ENCODE results near the gene APH1B.

Gene APH1B

DNA sequence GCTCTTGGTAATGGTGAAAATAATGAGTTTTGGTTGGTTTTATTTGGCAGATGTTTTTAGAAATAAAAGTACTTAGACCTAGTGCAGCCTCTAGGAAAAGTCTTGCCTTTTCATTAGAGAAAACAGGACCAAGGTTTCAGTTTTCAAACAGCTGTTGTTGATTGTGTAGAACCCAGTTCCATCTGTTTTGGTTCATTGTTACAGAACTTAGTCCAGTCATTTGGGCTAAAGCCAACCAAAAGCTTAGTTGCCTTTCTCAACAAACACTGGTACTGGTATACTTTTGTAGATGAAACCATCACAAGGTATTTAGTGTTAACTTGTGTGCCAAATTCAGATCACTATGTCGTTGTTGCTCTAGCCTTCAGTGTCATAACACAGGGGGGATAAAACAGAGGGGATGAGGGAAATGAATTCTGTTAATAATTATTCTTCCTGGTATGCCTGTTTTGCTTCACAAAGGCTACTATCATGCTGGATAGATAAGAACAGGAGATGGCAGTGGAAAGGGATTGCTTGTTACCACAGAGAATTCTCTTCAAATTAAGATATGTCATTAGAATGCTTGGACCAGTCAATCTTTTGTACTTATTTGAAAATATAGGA lies 12.6 kb upstream of the APH1B start:
- TF ChIP-seq, protein P1, sequence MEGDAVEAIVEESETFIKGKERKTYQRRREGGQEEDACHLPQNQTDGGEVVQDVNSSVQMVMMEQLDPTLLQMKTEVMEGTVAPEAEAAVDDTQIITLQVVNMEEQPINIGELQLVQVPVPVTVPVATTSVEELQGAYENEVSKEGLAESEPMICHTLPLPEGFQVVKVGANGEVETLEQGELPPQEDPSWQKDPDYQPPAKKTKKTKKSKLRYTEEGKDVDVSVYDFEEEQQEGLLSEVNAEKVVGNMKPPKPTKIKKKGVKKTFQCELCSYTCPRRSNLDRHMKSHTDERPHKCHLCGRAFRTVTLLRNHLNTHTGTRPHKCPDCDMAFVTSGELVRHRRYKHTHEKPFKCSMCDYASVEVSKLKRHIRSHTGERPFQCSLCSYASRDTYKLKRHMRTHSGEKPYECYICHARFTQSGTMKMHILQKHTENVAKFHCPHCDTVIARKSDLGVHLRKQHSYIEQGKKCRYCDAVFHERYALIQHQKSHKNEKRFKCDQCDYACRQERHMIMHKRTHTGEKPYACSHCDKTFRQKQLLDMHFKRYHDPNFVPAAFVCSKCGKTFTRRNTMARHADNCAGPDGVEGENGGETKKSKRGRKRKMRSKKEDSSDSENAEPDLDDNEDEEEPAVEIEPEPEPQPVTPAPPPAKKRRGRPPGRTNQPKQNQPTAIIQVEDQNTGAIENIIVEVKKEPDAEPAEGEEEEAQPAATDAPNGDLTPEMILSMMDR (conservative IDR thresholded peaks at IDR 0.05; ENCODE audit: low read depth, low read length): no peak
- H3K9ac ChIP-seq: no peak overlapping the region
- H2AFZ ChIP-seq (ENCODE audit: low read depth): no peak overlapping the region
- no peaks in the 10 kb centered on the region for H4K20me1 ChIP-seq (ENCODE audit: insufficient read depth)
- H3K27me3 ChIP-seq (ENCODE audit: insufficient read depth, low read depth): no peaks in the 10 kb centered on the region
- H3K36me3 ChIP-seq (ENCODE audit: insufficient read depth): no peaks in the 10 kb centered on the region
- H3K4me1 ChIP-seq (ENCODE audit: low read depth, poor library complexity, severe bottlenecking): no peaks in the 10 kb centered on the region
- H3K4me3 ChIP-seq (IDR thresholded peaks at IDR 0.05; ENCODE audit: insufficient read depth, low read depth, low read length): no peak overlapping the region
- no peak overlapping the region for H3K27ac ChIP-seq
- no peaks in the 10 kb centered on the region for H3K79me2 ChIP-seq (ENCODE audit: insufficient read depth, low read depth)
- no peak overlapping the region for H3K4me2 ChIP-seq

DNA sequence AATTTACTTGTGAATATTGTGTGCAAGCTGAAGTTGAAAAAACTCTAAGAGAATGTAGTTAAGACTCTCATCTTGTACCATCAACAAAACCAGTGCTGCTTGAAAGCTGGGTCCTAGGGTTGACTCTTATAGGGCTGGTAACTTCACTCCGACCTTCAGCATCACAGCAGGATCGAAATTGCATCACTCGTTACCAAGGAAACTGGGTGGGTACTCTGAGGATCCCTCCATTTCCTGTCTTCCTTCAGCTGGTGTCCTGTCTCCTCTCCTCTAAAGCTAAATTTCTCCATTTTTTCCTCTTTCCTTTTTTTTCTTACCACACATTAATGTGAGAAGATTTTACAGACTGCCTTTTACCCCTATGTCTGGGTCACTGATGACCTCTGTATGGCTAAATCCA lies 3.0 kb upstream of the APH1B start:
- Histone ChIP-seq H2AFZ (ENCODE audit: low read depth) (no peak overlapping the region), H3K79me2 (ENCODE audit: insufficient read depth, low read depth) (no peaks in the 10 kb centered on the region), H3K4me1 (ENCODE audit: low read depth, poor library complexity, severe bottlenecking) (peaks cover 5% of the 10 kb centered on the region), H3K27ac (no peak overlapping the region), H3K27me3 (ENCODE audit: insufficient read depth, low read depth) (no peaks in the 10 kb centered on the region), H4K20me1 (ENCODE audit: insufficient read depth) (no peaks in the 10 kb centered on the region), H3K9ac (no peak overlapping the region), H3K4me2 (no peak overlapping the region), H3K4me3 (IDR thresholded peaks at IDR 0.05; ENCODE audit: insufficient read depth, low read depth, low read length) (no peak overlapping the region), H3K36me3 (ENCODE audit: insufficient read depth) (no peaks in the 10 kb centered on the region)
- TF ChIP-seq, protein P1 (conservative IDR thresholded peaks at IDR 0.05; ENCODE audit: low read depth, low read length): no peak

DNA sequence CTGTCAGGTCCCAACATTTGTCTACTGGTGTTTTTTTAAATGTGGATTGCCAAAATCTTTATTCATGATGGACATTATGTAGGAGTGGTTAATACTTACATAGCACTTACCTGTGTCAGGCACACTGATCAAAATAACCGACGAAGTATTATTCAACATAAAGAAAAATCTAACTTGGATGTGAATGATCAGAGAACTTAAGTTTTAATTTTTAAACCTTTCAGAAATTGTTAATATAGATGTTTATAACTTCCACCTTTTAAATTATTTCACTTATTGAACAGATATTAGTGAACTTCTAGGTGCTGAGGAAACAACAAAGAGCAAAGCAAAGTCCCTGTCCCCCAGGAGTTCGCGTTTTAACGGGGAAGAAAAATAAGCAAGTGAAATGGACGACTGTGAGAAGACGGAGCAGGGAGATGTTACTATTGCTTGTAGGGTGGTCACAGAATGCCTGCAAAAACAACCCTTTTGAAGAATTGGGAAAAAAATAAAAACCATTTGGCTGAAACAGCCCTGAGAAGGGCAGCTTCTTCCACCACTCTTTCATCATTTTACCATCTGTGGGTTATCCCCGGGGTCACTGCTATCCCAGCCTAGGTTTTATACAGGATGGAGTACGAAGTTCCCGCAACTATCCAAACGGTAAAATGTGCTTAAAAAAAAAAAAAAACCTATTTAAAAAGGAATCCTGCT lies 915 bp upstream of the APH1B start:
- Histone ChIP-seq H3K9ac (peak overlapping the region; percentile 78; the same call in 1 of the 2 replicates), H4K20me1 (ENCODE audit: insufficient read depth) (no peaks in the 10 kb centered on the region), H3K79me2 (ENCODE audit: insufficient read depth, low read depth) (no peaks in the 10 kb centered on the region), H3K27ac (no peak overlapping the region), H3K27me3 (ENCODE audit: insufficient read depth, low read depth) (no peaks in the 10 kb centered on the region), H3K4me2 (peak overlapping the region; percentile 52), H2AFZ (ENCODE audit: low read depth) (peak overlapping the region; percentile 90), H3K4me3 (IDR thresholded peaks at IDR 0.05; ENCODE audit: insufficient read depth, low read depth, low read length) (no peak overlapping the region), H3K4me1 (ENCODE audit: low read depth, poor library complexity, severe bottlenecking) (peaks cover 5% of the 10 kb centered on the region), H3K36me3 (ENCODE audit: insufficient read depth) (no peaks in the 10 kb centered on the region)
- TF ChIP-seq, protein P1 (conservative IDR thresholded peaks at IDR 0.05; ENCODE audit: low read depth, low read length): no peak

DNA sequence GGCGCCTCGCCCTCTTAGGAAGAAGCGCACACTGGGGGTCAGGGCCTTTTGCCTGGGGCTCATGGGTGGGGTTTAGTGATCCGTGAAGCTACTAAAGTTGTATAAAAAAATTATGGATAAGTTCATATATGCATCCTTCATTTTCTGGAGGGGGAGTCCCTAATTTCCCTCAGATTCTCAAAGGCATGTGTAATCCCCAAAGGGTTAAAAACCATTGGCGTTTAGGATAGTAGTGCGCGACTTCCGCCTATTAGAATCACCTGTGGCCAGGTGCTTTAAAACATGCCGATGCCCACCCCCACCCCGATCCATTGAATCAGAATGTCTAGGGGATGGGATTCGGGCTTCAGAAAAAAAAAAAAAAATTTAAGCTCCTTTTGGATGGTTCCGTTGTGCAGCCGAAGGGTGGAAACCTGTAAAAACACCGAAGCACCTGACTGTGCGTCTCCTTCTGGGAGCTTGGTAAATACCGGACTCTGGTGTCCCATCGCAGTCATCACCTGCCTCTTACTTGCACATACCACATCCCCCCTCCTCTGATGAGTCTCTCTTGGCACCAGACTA lies 570 bp downstream of the APH1B start:
- H3K27me3 ChIP-seq (ENCODE audit: insufficient read depth, low read depth): no peaks in the 10 kb centered on the region
- H3K9ac ChIP-seq: peak overlapping the region; percentile 64
- H3K27ac ChIP-seq: no peak overlapping the region

More for the DNA sequence above, 570 bp downstream of the APH1B start:
- TF ChIP-seq, protein P1 (conservative IDR thresholded peaks at IDR 0.05; ENCODE audit: low read depth, low read length): no peak
- Histone ChIP-seq H2AFZ (ENCODE audit: low read depth) (peak overlapping the region; percentile 78), H3K4me2 (peak overlapping the region; percentile 63), H3K4me1 (ENCODE audit: low read depth, poor library complexity, severe bottlenecking) (peaks cover 5% of the 10 kb centered on the region), H3K79me2 (ENCODE audit: insufficient read depth, low read depth) (no peaks in the 10 kb centered on the region), H3K36me3 (ENCODE audit: insufficient read depth) (no peaks in the 10 kb centered on the region), H4K20me1 (ENCODE audit: insufficient read depth) (no peaks in the 10 kb centered on the region), H3K4me3 (IDR thresholded peaks at IDR 0.05; ENCODE audit: insufficient read depth, low read depth, low read length) (no peak overlapping the region)
